CD8-positive, alpha-beta memory T cell (primary cell): ENCODE data around the gene ZNF582. TPM values are rescaled to one million over a fixed set of nuclear protein-coding genes. Genes with fewer than 3 reads are reported as not detected.

ENCODE experiments used
- CTCF ChIA-PET: fragments of 350-600 bp; sonication (Branson Sonifier 250); formaldehyde crosslinking; loops from one replicate; lab custom pipeline; 2021; ENCODE audit warnings: antibody characterized with exemption; lab: Charles Lee
- POLR2A ChIA-PET: fragments of 350-600 bp; sonication (Branson Sonifier 250); formaldehyde crosslinking; loops from one replicate; lab custom pipeline; 2021; ENCODE audit warnings: antibody characterized with exemption; lab: Charles Lee
- DNase-seq, 5 donors: peaks; one replicate each; pipeline versions ENCODE4 v3.0.0 to v3.0.0-alpha.2; 2020 to 2022; ENCODE audit warnings: mixed read lengths in 1 of 5
- H3K27ac ChIP-seq: one replicate; pipeline ENCODE4 v1.7.0; 2013; ENCODE audit warnings: low read depth, mild to moderate bottlenecking, low read length, moderate library complexity
- H3K27me3 ChIP-seq: 2 replicates; pipeline ENCODE4 v1.7.0; 2013; ENCODE audit warnings: low read length, mild to moderate bottlenecking; ENCODE audit not compliant: insufficient read depth, poor library complexity, severe bottlenecking
- H3K36me3 ChIP-seq: 2 replicates; pipeline ENCODE4 v1.7.0; 2013; ENCODE audit warnings: mild to moderate bottlenecking, low read length, moderate library complexity; ENCODE audit not compliant: insufficient read depth
- H3K4me1 ChIP-seq: 2 replicates; pipeline ENCODE4 v1.7.0; 2013; ENCODE audit warnings: mild to moderate bottlenecking, low read length, moderate library complexity; ENCODE audit not compliant: insufficient read depth
- H3K4me3 ChIP-seq: 2 replicates; pipeline ENCODE4 v1.7.0; 2013; ENCODE audit warnings: mild to moderate bottlenecking, low read length
- H3K9me3 ChIP-seq: 2 replicates; pipeline ENCODE4 v1.7.0; 2013; ENCODE audit warnings: mild to moderate bottlenecking, low read length
- H3K27ac Mint-ChIP-seq, 8 donors: one replicate each; pipeline ENCODE4 v1.8.0; 2020 to 2021; ENCODE audit warnings: mixed read lengths in 8 of 8, mild to moderate bottlenecking in 6 of 8, inconsistent platforms in 3 of 8, moderate library complexity in 3 of 8
- H3K27me3 Mint-ChIP-seq, 2 donors: one replicate each; pipeline ENCODE4 v1.8.0; 2020 to 2021; ENCODE audit warnings: mixed read lengths in 2 of 2, mild to moderate bottlenecking in 1 of 2, moderate library complexity in 1 of 2
- H3K36me3 Mint-ChIP-seq, 3 donors: one replicate each; pipeline ENCODE4 v1.8.0; 2020 to 2021; ENCODE audit warnings: mixed read lengths in 3 of 3, inconsistent platforms in 1 of 3, mild to moderate bottlenecking in 1 of 3
- H3K4me1 Mint-ChIP-seq, 3 donors: one replicate each; pipeline ENCODE4 v1.8.0; 2020 to 2021; ENCODE audit warnings: mixed read lengths in 3 of 3, inconsistent platforms in 1 of 3, mild to moderate bottlenecking in 1 of 3
- H3K4me3 Mint-ChIP-seq, 7 donors: one replicate each; pipeline ENCODE4 v1.8.0; 2020 to 2021; ENCODE audit warnings: mixed read lengths in 7 of 7, mild to moderate bottlenecking in 6 of 7, moderate library complexity in 4 of 7, inconsistent platforms in 2 of 7
- H3K9me3 Mint-ChIP-seq, 5 donors: one replicate each; pipeline ENCODE4 v1.8.0; 2020 to 2022; ENCODE audit warnings: mixed read lengths in 5 of 5, mild to moderate bottlenecking in 3 of 5, moderate library complexity in 2 of 5, inconsistent platforms in 1 of 5
- polyA plus RNA-seq: library from polyadenylated mRNA; unstranded; fragments of 300-500 nt; fragmentation: Illumina TruSeq; gene quantifications from one replicate; pipeline ENCODE4 v1.2.3, GENCODE V29; 2021
- total RNA-seq, 2 experiments: library from RNA; stranded (reverse); gene quantifications; one replicate each; pipeline ENCODE4 v1.2.3, GENCODE V29; 2021

ZNF582 gene
- 1 to 10 TPM; 2.1 to 2.6 TPM for total RNA-seq
- 9.0 TPM for polyA plus RNA-seq

- H3K9me3 ChIP-seq: peaks cover 22% of the 10 kb centered on the region
- Mint-ChIP-seq H3K27ac (peak within 1 kb of the TSS; percentile 78 to 97 (median 95)), H3K27me3 (peaks cover 0 to 4% of the 10 kb centered on the region in 2 donors), H3K4me1 (peaks cover 7 to 23% (median 12%) of the 10 kb centered on the region in 3 donors), H3K36me3 (peaks cover 21 to 70% (median 51%) of the 10 kb centered on the region in 3 donors), H3K4me3 (peak within 1 kb of the TSS; percentile 91 to 100 (median 96)), H3K9me3 (peaks cover 21 to 69% (median 40%) of the 10 kb centered on the region in 5 donors)
- POLR2A ChIA-PET: interaction anchor here (1.2 kb wide), 1 partner anchor 10 kb away, joined by 6 read pairs; the partner anchor contains the start of gene ZNF583
- peak within 1 kb of the TSS; percentile 88 for H3K4me3 ChIP-seq
- H3K27me3 ChIP-seq: no peaks in the 10 kb centered on the region
- H3K4me1 ChIP-seq: peaks cover 7% of the 10 kb centered on the region
- CTCF ChIA-PET: interaction anchor here (0.7 to 1.5 kb wide), 4 partner anchors 10 to 798 kb away, joined by 3 to 4 read pairs (median 3); partner anchors contain the start of gene ZNF264
- peak; percentile 84 to 96 (median 91) for DNase-seq
- peaks cover 15% of the 10 kb centered on the region for H3K36me3 ChIP-seq
- H3K27ac ChIP-seq: peak within 1 kb of the TSS; percentile 95
These were observed at the start of gene ZNF582 for GRCh38 chr19:56393119-56394012. Gene ZNF582, minus strand, starts transcription at chr19:56393534. Its CDS starts 1,782 bp downstream, at chr19:56391752.

DNA sequence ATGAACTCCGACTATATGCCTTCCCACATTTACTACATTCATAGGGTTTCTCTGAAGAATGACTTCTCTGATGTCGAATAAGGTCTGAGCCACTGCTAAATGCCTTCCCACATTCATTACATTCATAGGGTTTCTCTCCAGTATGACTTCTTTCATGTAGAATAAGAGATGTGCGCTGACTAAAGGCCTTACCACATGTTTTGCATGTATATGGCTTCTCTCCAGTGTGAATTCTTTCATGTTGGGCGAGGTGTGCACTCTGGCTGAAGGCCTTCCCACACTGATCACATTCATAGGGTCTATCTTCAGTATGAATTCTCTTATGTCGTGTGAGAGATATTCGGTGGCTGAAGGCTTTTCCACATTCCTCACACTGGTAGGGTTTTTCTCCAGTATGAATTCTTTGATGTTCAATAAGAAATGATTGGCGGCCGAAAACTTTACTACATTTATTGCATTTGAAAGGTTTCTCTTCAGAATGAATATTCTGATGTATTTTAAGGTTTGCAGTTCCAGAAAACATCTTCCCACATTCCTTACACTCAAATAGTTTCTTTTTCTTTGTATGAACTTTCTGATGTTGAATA, 48.0 kb upstream of the ZNF582 start:
- Mint-ChIP-seq H3K4me3 (no peak overlapping the region), H3K27ac (peak overlapping the region in 1 of 8 donors; percentile 64), H3K4me1 (no peaks in the 10 kb centered on the region), H3K27me3 (no peaks in the 10 kb centered on the region), H3K9me3 (peaks cover 52 to 75% (median 72%) of the 10 kb centered on the region in 5 donors), H3K36me3 (peaks cover 2 to 22% (median 11%) of the 10 kb centered on the region in 3 donors)
- no peak for DNase-seq
- Histone ChIP-seq H3K36me3 (no peaks in the 10 kb centered on the region), H3K9me3 (peaks cover 29% of the 10 kb centered on the region), H3K4me3 (peak overlapping the region; percentile 9), H3K27me3 (no peaks in the 10 kb centered on the region), H3K4me1 (no peaks in the 10 kb centered on the region), H3K27ac (no peak overlapping the region)
- ChIA-PET POLR2A (no interaction called here), CTCF (no interaction called here)

GRCh38 chr19:56423985-56424353, 30.6 kb upstream of the ZNF582 start:
- H3K9me3 ChIP-seq: peaks cover 76% of the 10 kb centered on the region
- H3K36me3 ChIP-seq: peaks cover 23% of the 10 kb centered on the region
- no peak overlapping the region for H3K4me3 ChIP-seq
- Mint-ChIP-seq H3K4me3 (no peak overlapping the region), H3K4me1 (no peaks in the 10 kb centered on the region), H3K9me3 (peaks cover 54 to 97% (median 92%) of the 10 kb centered on the region in 5 donors), H3K27ac (peak overlapping the region in 1 of 8 donors; percentile 54), H3K27me3 (no peaks in the 10 kb centered on the region), H3K36me3 (peaks cover 29 to 62% (median 60%) of the 10 kb centered on the region in 3 donors)
- H3K27ac ChIP-seq: no peak overlapping the region
- no peaks in the 10 kb centered on the region for H3K27me3 ChIP-seq
- DNase-seq: no peak
- no peaks in the 10 kb centered on the region for H3K4me1 ChIP-seq
- CTCF ChIA-PET: no interaction called here
- POLR2A ChIA-PET: no interaction called here

- peaks cover 78% of the 10 kb centered on the region for H3K9me3 ChIP-seq
- H3K36me3 ChIP-seq: peaks cover 23% of the 10 kb centered on the region
- Mint-ChIP-seq H3K9me3 (peaks cover 59 to 99% (median 95%) of the 10 kb centered on the region in 5 donors), H3K27me3 (no peaks in the 10 kb centered on the region), H3K36me3 (peaks cover 34 to 68% (median 65%) of the 10 kb centered on the region in 3 donors), H3K4me1 (no peaks in the 10 kb centered on the region), H3K27ac (peak overlapping the region in 1 of 8 donors; percentile 54), H3K4me3 (no peak overlapping the region)
- no peaks in the 10 kb centered on the region for H3K27me3 ChIP-seq
- no peaks in the 10 kb centered on the region for H3K4me1 ChIP-seq
- no peak overlapping the region for H3K27ac ChIP-seq
- ChIA-PET CTCF (no interaction called here), POLR2A (no interaction called here)
- H3K4me3 ChIP-seq: no peak overlapping the region
- no peak for DNase-seq
These were observed 30.1 kb upstream of the ZNF582 start for GRCh38 chr19:56423276-56423984.

GRCh38 chr19:56405062-56405461, 11.7 kb upstream of the ZNF582 start:
- POLR2A ChIA-PET: no interaction called here
- CTCF ChIA-PET: no interaction called here

GRCh38 chr19:56404705-56405056, 11.3 kb upstream of the ZNF582 start:
- H3K36me3 ChIP-seq: peaks cover 23% of the 10 kb centered on the region
- H3K4me1 ChIP-seq: peaks cover 20% of the 10 kb centered on the region
- peak overlapping the region; percentile 94 for H3K27ac ChIP-seq
- no peaks in the 10 kb centered on the region for H3K27me3 ChIP-seq
- H3K4me3 ChIP-seq: peak overlapping the region; percentile 83
- peaks cover 23% of the 10 kb centered on the region for H3K9me3 ChIP-seq
- CTCF ChIA-PET: interaction anchor here (1.5 kb wide), 1 partner anchor 12 kb away, joined by 4 read pairs; no protein-coding TSS in a partner anchor
- H3K36me3 Mint-ChIP-seq: peaks cover 29 to 76% (median 57%) of the 10 kb centered on the region in 3 donors
- peaks cover 27 to 36% (median 32%) of the 10 kb centered on the region in 3 donors for H3K4me1 Mint-ChIP-seq
- H3K27me3 Mint-ChIP-seq: peaks cover 0 to 3% of the 10 kb centered on the region in 2 donors
- peak in 4 of 5 donors; percentile 1 to 55 (median 16) for DNase-seq
- peak overlapping the region; percentile 85 to 97 (median 92) for H3K4me3 Mint-ChIP-seq
- H3K27ac Mint-ChIP-seq: peak overlapping the region in 7 of 8 donors; percentile 77 to 97 (median 88)
- peaks cover 34 to 72% (median 52%) of the 10 kb centered on the region in 5 donors for H3K9me3 Mint-ChIP-seq
- POLR2A ChIA-PET: no interaction called here

More at GRCh38 chr19:56405062-56405461, 11.7 kb upstream of the ZNF582 start:
- no peaks in the 10 kb centered on the region for H3K27me3 ChIP-seq
- peaks cover 26% of the 10 kb centered on the region for H3K36me3 ChIP-seq
- peaks cover 0 to 3% of the 10 kb centered on the region in 2 donors for H3K27me3 Mint-ChIP-seq
- peak overlapping the region; percentile 85 to 97 (median 92) for H3K4me3 Mint-ChIP-seq
- peaks cover 32 to 79% (median 61%) of the 10 kb centered on the region in 3 donors for H3K36me3 Mint-ChIP-seq
- peak overlapping the region; percentile 83 for H3K4me3 ChIP-seq
- peak overlapping the region; percentile 32 to 96 (median 82) for H3K27ac Mint-ChIP-seq
- H3K9me3 ChIP-seq: peaks cover 20% of the 10 kb centered on the region
- H3K27ac ChIP-seq: no peak overlapping the region
- H3K4me1 Mint-ChIP-seq: peaks cover 27 to 36% (median 32%) of the 10 kb centered on the region in 3 donors
- peaks cover 20% of the 10 kb centered on the region for H3K4me1 ChIP-seq
- peaks cover 35 to 73% (median 52%) of the 10 kb centered on the region in 5 donors for H3K9me3 Mint-ChIP-seq
- DNase-seq: no peak
